ENCODE data around the gene MGRN1. TPM values are rescaled to one million over a fixed set of nuclear protein-coding genes. Genes with fewer than 3 reads are reported as not detected.

The MGRN1 gene
- total RNA-seq, 1 experiment from 2014 or later, result 72.3 TPM

DNA sequence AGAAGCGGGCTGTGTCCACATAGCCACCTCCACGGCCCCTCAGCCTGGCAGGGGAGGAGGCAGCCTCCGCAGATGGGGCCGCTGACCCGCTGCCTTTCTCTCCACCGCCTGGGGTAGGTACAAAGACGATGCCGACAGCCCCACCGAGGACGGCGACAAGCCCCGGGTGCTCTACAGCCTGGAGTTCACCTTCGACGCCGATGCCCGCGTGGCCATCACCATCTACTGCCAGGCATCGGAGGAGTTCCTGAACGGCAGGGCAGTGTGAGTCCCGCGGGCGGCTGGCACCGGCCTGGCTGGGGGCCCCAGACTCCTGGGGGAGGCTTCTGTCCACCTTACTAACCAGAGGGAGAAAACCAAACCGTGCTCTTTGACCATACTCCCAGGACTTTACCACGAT is 27.9 kb downstream of the MGRN1 start:
- Mint-ChIP-seq H3K4me3 (ENCODE audit: unreplicated experiment) (no peak overlapping the region), H3K36me3 (ENCODE audit: insufficient read depth, unreplicated experiment) (peaks cover 34% of the 10 kb centered on the region), H3K27me3 (ENCODE audit: insufficient read depth, unreplicated experiment) (no peaks in the 10 kb centered on the region), H3K9me3 (ENCODE audit: unreplicated experiment) (no peaks in the 10 kb centered on the region), H3K27ac (ENCODE audit: unreplicated experiment) (peak overlapping the region; percentile 39), H3K4me1 (ENCODE audit: low read depth, unreplicated experiment) (peaks cover 11% of the 10 kb centered on the region)
- ChIA-PET POLR2A (no interaction called here), CTCF (no interaction called here)
- intact Hi-C loops (cut with micrococcal nuclease; ENCODE audit: unreplicated experiment), result no loop called here
- H3K4me1 ChIP-seq, result peaks cover 29% of the 10 kb centered on the region
- peaks cover 5% of the 10 kb centered on the region for H3K36me3 ChIP-seq (ENCODE audit: control insufficient read depth, insufficient read depth, low read length)
- no peaks in the 10 kb centered on the region for H3K27me3 ChIP-seq (replicated peaks; ENCODE audit: control insufficient read depth, insufficient read depth, low read length)
- no peak for DNase-seq
- TF ChIP-seq CTCF (IDR thresholded peaks at IDR 0.05; ENCODE audit: insufficient read depth in 1 of 2, low read depth in 1 of 2, low read length in 1 of 2, severe bottlenecking in 1 of 2, unreplicated experiment in 1 of 2), result no peak
- BruUV-seq (replicated peaks), result no TSS peak
- H3K9me3 ChIP-seq, result no peaks in the 10 kb centered on the region
- H3K4me3 ChIP-seq (ENCODE audit: low read depth, low read length), result no peak overlapping the region

GRCh38 chr16:4654011-4654963 is 29.7 kb downstream of the MGRN1 start:
- H3K36me3 ChIP-seq (ENCODE audit: control insufficient read depth, insufficient read depth, low read length), result peaks cover 5% of the 10 kb centered on the region
- intact Hi-C loops (cut with micrococcal nuclease; ENCODE audit: unreplicated experiment), result loop anchor here (2.0 kb wide), 1 partner anchor 29 kb away; the partner anchor contains the start of gene MGRN1
- TF ChIP-seq CTCF (IDR thresholded peaks at IDR 0.05; ENCODE audit: insufficient read depth in 1 of 2, low read depth in 1 of 2, low read length in 1 of 2, severe bottlenecking in 1 of 2, unreplicated experiment in 1 of 2), result no peak
- H3K4me3 Mint-ChIP-seq (ENCODE audit: unreplicated experiment), result peak overlapping the region; percentile 43
- POLR2A ChIA-PET, result interaction anchor here (0.7 kb wide), 1 partner anchor 1126 kb away, joined by 3 read pairs; no protein-coding TSS in a partner anchor
- CTCF ChIA-PET, result interaction anchor here (0.6 kb wide), 1 partner anchor 152 kb away, joined by 3 read pairs; no protein-coding TSS in a partner anchor
- no peaks in the 10 kb centered on the region for H3K27me3 ChIP-seq (replicated peaks; ENCODE audit: control insufficient read depth, insufficient read depth, low read length)
- no peaks in the 10 kb centered on the region for H3K9me3 Mint-ChIP-seq (ENCODE audit: unreplicated experiment)
- no peak overlapping the region for H3K4me3 ChIP-seq (ENCODE audit: low read depth, low read length)
- H3K4me1 ChIP-seq, result peaks cover 29% of the 10 kb centered on the region
- H3K4me1 Mint-ChIP-seq (ENCODE audit: low read depth, unreplicated experiment), result peaks cover 11% of the 10 kb centered on the region
- H3K27me3 Mint-ChIP-seq (ENCODE audit: insufficient read depth, unreplicated experiment), result no peaks in the 10 kb centered on the region
- H3K27ac Mint-ChIP-seq (ENCODE audit: unreplicated experiment), result peak overlapping the region; percentile 86
- peaks cover 35% of the 10 kb centered on the region for H3K36me3 Mint-ChIP-seq (ENCODE audit: insufficient read depth, unreplicated experiment)
- no TSS peak for BruUV-seq (replicated peaks)
- peak; percentile 53 to 78 for DNase-seq
- no peaks in the 10 kb centered on the region for H3K9me3 ChIP-seq

GRCh38 chr16:4654964-4655590 is 30.5 kb downstream of the MGRN1 start:
- H3K27me3 Mint-ChIP-seq (ENCODE audit: insufficient read depth, unreplicated experiment), result no peaks in the 10 kb centered on the region
- ChIA-PET POLR2A (interaction anchor here (0.5 kb wide), 1 partner anchor 252 kb away, joined by 3 read pairs; no protein-coding TSS in a partner anchor), CTCF (no interaction called here)
- Histone ChIP-seq H3K9me3 (no peaks in the 10 kb centered on the region), H3K4me1 (peaks cover 29% of the 10 kb centered on the region), H3K36me3 (ENCODE audit: control insufficient read depth, insufficient read depth, low read length) (peaks cover 5% of the 10 kb centered on the region), H3K27me3 (replicated peaks; ENCODE audit: control insufficient read depth, insufficient read depth, low read length) (no peaks in the 10 kb centered on the region), H3K4me3 (ENCODE audit: low read depth, low read length) (no peak overlapping the region)
- intact Hi-C loops (cut with micrococcal nuclease; ENCODE audit: unreplicated experiment), result loop anchor here (2.0 kb wide), 1 partner anchor 30 kb away; the partner anchor contains the start of gene MGRN1
- no peak overlapping the region for H3K4me3 Mint-ChIP-seq (ENCODE audit: unreplicated experiment)
- H3K9me3 Mint-ChIP-seq (ENCODE audit: unreplicated experiment), result no peaks in the 10 kb centered on the region
- peaks cover 11% of the 10 kb centered on the region for H3K4me1 Mint-ChIP-seq (ENCODE audit: low read depth, unreplicated experiment)
- H3K36me3 Mint-ChIP-seq (ENCODE audit: insufficient read depth, unreplicated experiment), result peaks cover 35% of the 10 kb centered on the region
- DNase-seq, result no peak
- BruUV-seq (replicated peaks), result no TSS peak
- no peak for TF ChIP-seq CTCF (IDR thresholded peaks at IDR 0.05; ENCODE audit: insufficient read depth in 1 of 2, low read depth in 1 of 2, low read length in 1 of 2, severe bottlenecking in 1 of 2, unreplicated experiment in 1 of 2)
- peak overlapping the region; percentile 86 for H3K27ac Mint-ChIP-seq (ENCODE audit: unreplicated experiment)
